Ovary (tissue), 3 donors: ENCODE data around the gene ERI3.

Experiments used
- EP300 ChIP-seq: sonication (generic); formaldehyde crosslinking; IDR thresholded peaks from one replicate; pipeline ENCODE4 v1.6.1; 2017; ENCODE audit warnings: antibody characterized with exemption
- TF ChIP-seq, protein P1 (sequence below), 3 donors: fragments of 450-650 bp in 2 of 3; fragments of 200-600 bp in 1 of 3; IDR thresholded peaks; one replicate each; pipeline versions ENCODE4 v1.5.1 to v1.8.0; 2016 to 2022; ENCODE audit warnings: antibody characterized with exemption in 3 of 3, mild to moderate bottlenecking in 1 of 3
- donor health status: DM: no; HTN: no; CAD: no.

- TF ChIP-seq, protein P1, sequence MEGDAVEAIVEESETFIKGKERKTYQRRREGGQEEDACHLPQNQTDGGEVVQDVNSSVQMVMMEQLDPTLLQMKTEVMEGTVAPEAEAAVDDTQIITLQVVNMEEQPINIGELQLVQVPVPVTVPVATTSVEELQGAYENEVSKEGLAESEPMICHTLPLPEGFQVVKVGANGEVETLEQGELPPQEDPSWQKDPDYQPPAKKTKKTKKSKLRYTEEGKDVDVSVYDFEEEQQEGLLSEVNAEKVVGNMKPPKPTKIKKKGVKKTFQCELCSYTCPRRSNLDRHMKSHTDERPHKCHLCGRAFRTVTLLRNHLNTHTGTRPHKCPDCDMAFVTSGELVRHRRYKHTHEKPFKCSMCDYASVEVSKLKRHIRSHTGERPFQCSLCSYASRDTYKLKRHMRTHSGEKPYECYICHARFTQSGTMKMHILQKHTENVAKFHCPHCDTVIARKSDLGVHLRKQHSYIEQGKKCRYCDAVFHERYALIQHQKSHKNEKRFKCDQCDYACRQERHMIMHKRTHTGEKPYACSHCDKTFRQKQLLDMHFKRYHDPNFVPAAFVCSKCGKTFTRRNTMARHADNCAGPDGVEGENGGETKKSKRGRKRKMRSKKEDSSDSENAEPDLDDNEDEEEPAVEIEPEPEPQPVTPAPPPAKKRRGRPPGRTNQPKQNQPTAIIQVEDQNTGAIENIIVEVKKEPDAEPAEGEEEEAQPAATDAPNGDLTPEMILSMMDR (IDR thresholded peaks at IDR 0.05), result no peak
- no peak for TF ChIP-seq EP300
Observed at GRCh38 chr1:44293761-44294315, 61.2 kb downstream of the ERI3 start.
